ENCODE measurements around the gene DYNLL1. TPM values are rescaled to one million over a fixed set of nuclear protein-coding genes. Genes with fewer than 3 reads are reported as not detected.

The DYNLL1 gene
- total and polyA plus RNA-seq, 12 donors: 94.0 to 352 (median 128) TPM

DNA sequence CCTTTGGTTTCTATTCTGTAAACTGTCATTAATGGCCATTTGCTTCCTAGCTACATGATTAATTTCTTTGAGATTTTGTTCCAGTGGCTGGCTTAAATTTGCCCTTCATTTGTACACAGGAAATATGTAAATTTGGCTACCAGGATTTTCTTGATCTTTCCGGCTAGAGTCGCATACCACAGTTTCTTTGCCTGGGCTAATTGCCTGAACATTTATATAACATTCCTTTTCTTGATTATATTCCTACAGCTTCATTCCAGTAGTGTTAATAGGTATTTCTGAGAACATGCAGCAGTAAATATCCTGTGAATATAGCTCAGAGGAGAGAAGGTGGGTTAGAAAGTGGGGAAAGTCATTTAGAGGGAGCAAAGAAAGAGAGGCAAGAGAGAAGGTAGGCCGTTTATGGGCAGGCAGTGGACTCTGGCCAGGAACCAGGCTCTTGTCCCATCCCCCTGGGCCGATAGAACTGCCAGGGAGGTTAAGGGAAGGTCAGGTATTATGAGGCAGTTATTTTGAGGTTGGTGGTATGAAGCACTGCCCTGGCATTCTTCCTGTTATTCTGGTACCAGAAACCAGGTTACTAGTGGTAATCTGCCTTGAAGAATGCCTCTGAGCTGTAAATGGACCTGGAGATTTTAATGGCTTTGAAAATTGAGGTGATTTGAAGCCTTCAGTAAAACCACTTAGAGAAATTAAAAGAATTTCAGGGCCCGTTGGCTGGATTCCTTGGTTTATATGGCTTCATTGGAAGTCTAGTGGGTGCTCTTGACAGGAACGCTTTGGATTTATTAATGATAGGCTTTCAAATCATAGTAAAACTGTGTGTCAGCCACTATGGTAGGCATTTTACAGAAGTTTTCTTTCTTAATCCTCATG, 42.6 kb downstream of the DYNLL1 start:
- WGBS, 2 donors: 10 to 12% methylated on average over 6 of the region's 6 CpGs
- peak; percentile 59 to 81 for DNase-seq
- peak; percentile 60 to 89 (median 80) for ATAC-seq
- Histone ChIP-seq H3K4me1 (peaks cover 27 to 87% (median 78%) of the 10 kb centered on the region in 9 donors), H3K27me3 (no peaks in the 10 kb centered on the region), H3K4me3 (peak overlapping the region in 9 of 10 donors; percentile 17 to 98 (median 95)), H3K9me3 (no peaks in the 10 kb centered on the region), H3K27ac (peak overlapping the region; percentile 68 to 99 (median 95)), H3K36me3 (peaks cover 0 to 56% (median 0%) of the 10 kb centered on the region in 9 donors)
- TF ChIP-seq, protein P1, sequence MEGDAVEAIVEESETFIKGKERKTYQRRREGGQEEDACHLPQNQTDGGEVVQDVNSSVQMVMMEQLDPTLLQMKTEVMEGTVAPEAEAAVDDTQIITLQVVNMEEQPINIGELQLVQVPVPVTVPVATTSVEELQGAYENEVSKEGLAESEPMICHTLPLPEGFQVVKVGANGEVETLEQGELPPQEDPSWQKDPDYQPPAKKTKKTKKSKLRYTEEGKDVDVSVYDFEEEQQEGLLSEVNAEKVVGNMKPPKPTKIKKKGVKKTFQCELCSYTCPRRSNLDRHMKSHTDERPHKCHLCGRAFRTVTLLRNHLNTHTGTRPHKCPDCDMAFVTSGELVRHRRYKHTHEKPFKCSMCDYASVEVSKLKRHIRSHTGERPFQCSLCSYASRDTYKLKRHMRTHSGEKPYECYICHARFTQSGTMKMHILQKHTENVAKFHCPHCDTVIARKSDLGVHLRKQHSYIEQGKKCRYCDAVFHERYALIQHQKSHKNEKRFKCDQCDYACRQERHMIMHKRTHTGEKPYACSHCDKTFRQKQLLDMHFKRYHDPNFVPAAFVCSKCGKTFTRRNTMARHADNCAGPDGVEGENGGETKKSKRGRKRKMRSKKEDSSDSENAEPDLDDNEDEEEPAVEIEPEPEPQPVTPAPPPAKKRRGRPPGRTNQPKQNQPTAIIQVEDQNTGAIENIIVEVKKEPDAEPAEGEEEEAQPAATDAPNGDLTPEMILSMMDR (IDR thresholded peaks at IDR 0.05): no peak
- intact Hi-C loops (cut with DNase I): loop anchor here in 1 of 10 donors (5.0 kb wide), 1 partner anchor 41 kb away; the partner anchor contains the start of gene DYNLL1

GRCh38 chr12:120539303-120539702, 43.4 kb downstream of the DYNLL1 start:
- DNase-seq: no peak
- peak overlapping the region; percentile 68 to 99 (median 95) for H3K27ac ChIP-seq
- no peaks in the 10 kb centered on the region for H3K27me3 ChIP-seq
- H3K9me3 ChIP-seq: no peaks in the 10 kb centered on the region
- TF ChIP-seq, protein P1 (IDR thresholded peaks at IDR 0.05): no peak
- peak overlapping the region in 6 of 10 donors; percentile 2 to 98 (median 92) for H3K4me3 ChIP-seq
- H3K4me1 ChIP-seq: peaks cover 27 to 92% (median 85%) of the 10 kb centered on the region in 9 donors
- peak in 3 of 8 donors; percentile 31 to 54 (median 48) for ATAC-seq
- intact Hi-C loops (cut with DNase I): loop anchor here in 1 of 10 donors (5.0 kb wide), 1 partner anchor 42 kb away; the partner anchor contains the start of gene DYNLL1
- H3K36me3 ChIP-seq: peaks cover 0 to 64% (median 0%) of the 10 kb centered on the region in 9 donors
- 30 to 44% methylated on average over 1 of the region's 1 CpG for WGBS, 2 donors

DNA sequence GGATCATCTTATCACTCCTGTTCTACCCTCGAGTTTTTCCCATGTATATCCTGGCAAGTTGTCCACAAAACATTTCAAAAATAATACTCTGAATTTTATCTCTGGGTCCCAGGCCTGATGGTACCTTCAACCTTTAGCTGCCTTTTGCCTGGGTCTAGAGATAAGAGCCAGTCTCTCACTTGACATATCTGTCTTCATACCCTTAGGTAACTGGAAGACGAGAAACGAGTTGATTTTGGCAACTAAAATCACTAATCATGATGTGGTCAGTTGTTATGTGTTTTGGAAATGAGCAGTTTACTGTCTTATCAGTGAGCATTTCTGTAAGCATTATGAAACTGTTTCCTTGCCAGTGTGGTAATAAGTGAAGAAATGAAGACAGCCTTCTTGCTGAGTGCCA, 44.5 kb downstream of the DYNLL1 start:
- H3K9me3 ChIP-seq: no peaks in the 10 kb centered on the region
- H3K27me3 ChIP-seq: no peaks in the 10 kb centered on the region
- TF ChIP-seq, protein P1 (IDR thresholded peaks at IDR 0.05): no peak
- WGBS, 2 donors: 6 to 8% methylated on average over 3 of the region's 3 CpGs
- peaks cover 0 to 72% (median 0%) of the 10 kb centered on the region in 9 donors for H3K36me3 ChIP-seq
- intact Hi-C loops (cut with DNase I): no loop called here
- H3K4me1 ChIP-seq: peaks cover 27 to 98% (median 90%) of the 10 kb centered on the region in 9 donors
- DNase-seq: no peak
- peak overlapping the region in 9 of 10 donors; percentile 68 to 99 (median 95) for H3K27ac ChIP-seq
- ATAC-seq: peak in 4 of 8 donors; percentile 3 to 32 (median 13)
- peak overlapping the region in 1 of 10 donors; percentile 7 for H3K4me3 ChIP-seq

DNA sequence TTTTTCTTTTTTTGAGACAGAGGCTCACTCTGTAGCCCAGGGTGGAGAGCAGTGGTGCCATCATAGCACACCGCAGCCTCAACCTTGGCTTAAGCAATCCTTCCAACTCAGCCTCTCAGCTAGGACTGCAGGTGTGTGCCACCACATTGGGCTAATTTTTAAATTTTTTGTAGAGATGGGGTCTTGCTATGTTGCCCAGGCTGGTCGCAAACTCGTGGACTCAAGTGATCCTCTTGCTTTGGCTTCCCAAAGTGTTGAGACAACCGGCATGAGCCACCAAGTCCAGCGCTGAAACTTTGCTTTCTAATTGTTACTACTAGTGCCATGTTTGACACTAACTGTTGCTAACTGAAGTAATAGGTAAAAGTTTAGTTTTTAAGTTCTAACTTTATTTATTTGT, 46.3 kb downstream of the DYNLL1 start:
- intact Hi-C loops (cut with DNase I): no loop called here
- TF ChIP-seq, protein P1 (IDR thresholded peaks at IDR 0.05): no peak
- H3K4me1 ChIP-seq: peaks cover 20 to 96% (median 89%) of the 10 kb centered on the region in 9 donors
- H3K27me3 ChIP-seq: no peaks in the 10 kb centered on the region
- H3K9me3 ChIP-seq: no peaks in the 10 kb centered on the region
- peaks cover 0 to 78% (median 10%) of the 10 kb centered on the region in 9 donors for H3K36me3 ChIP-seq
- no peak for ATAC-seq
- peak overlapping the region in 7 of 10 donors; percentile 4 to 99 (median 25) for H3K27ac ChIP-seq
- H3K4me3 ChIP-seq: no peak overlapping the region
- no peak for DNase-seq
- WGBS, 2 donors: 98 to 99% methylated on average over 5 of the region's 5 CpGs
